Fibroblast of skin of right quadriceps (primary cell): ENCODE measurements around the gene SPATA31C1.
"Not testable (repeated sequence)": the region's sequence is repeated elsewhere in the genome, so short reads cannot be mapped to it uniquely, and the experiment has no call there.

Experiments
- DNase-seq: peaks from one replicate; pipeline ENCODE4 v3.0.0-alpha.2; 2013

SPATA31C1 gene

GRCh38 chr9:87887661-87888480, 29.9 kb upstream of the SPATA31C1 start:
- no peak for DNase-seq

GRCh38 chr9:87888501-87888900, 29.3 kb upstream of the SPATA31C1 start:
- DNase-seq = no peak

GRCh38 chr9:87889065-87889881, 28.5 kb upstream of the SPATA31C1 start:
- DNase-seq = no peak

GRCh38 chr9:87889882-87890252, 27.9 kb upstream of the SPATA31C1 start:
- no peak for DNase-seq

GRCh38 chr9:87890837-87891236, 26.9 kb upstream of the SPATA31C1 start:
- DNase-seq = no peak

- no peak for DNase-seq
Measured at GRCh38 chr9:87891754-87892153, 26.0 kb upstream of the SPATA31C1 start.

GRCh38 chr9:87892956-87893355, 24.8 kb upstream of the SPATA31C1 start:
- no peak for DNase-seq

- no peak for DNase-seq
Measured at GRCh38 chr9:87894998-87895625, 22.6 kb upstream of the SPATA31C1 start.

- no peak for DNase-seq
Measured at GRCh38 chr9:87896891-87897290, 20.9 kb upstream of the SPATA31C1 start.

GRCh38 chr9:87898151-87898550, 19.6 kb upstream of the SPATA31C1 start:
- peak; percentile 23 for DNase-seq

GRCh38 chr9:87902371-87902770, 15.4 kb upstream of the SPATA31C1 start:
- DNase-seq = not testable (repeated sequence)

- DNase-seq = no peak
Measured at GRCh38 chr9:87909310-87910041, 8.3 kb upstream of the SPATA31C1 start.

- DNase-seq = peak; percentile 21
Measured at GRCh38 chr9:87910821-87911220, 6.9 kb upstream of the SPATA31C1 start.

GRCh38 chr9:87919013-87919412, 1.3 kb downstream of the SPATA31C1 start:
- not testable (repeated sequence) for DNase-seq

GRCh38 chr9:87921561-87921960, 3.8 kb downstream of the SPATA31C1 start:
- not testable (repeated sequence) for DNase-seq

GRCh38 chr9:87923012-87923411, 5.2 kb downstream of the SPATA31C1 start:
- not testable (repeated sequence) for DNase-seq

GRCh38 chr9:87924851-87925250, 7.1 kb downstream of the SPATA31C1 start:
- DNase-seq = not testable (repeated sequence)

GRCh38 chr9:87929152-87929551, 11.4 kb downstream of the SPATA31C1 start:
- DNase-seq = not testable (repeated sequence)

GRCh38 chr9:87934444-87934843, 16.7 kb downstream of the SPATA31C1 start:
- not testable (repeated sequence) for DNase-seq

- not testable (repeated sequence) for DNase-seq
Measured at GRCh38 chr9:87937352-87937751, 19.6 kb downstream of the SPATA31C1 start.

- DNase-seq = not testable (repeated sequence)
Measured at GRCh38 chr9:87937918-87938317, 20.2 kb downstream of the SPATA31C1 start.

- not testable (repeated sequence) for DNase-seq
Measured at GRCh38 chr9:87938336-87938735, 20.6 kb downstream of the SPATA31C1 start.

- not testable (repeated sequence) for DNase-seq
Measured at GRCh38 chr9:87939096-87939495, 21.3 kb downstream of the SPATA31C1 start.
